Fibroblast of the conjunctiva (primary cell): ENCODE data around the gene LCA5.
"Not testable (repeated sequence)": the region's sequence is repeated elsewhere in the genome, so short reads cannot be mapped to it uniquely, and the experiment has no call there.

Experiments
- DNase-seq: peaks from one replicate; pipeline ENCODE4 v3.0.0-alpha.2; 2010; ENCODE audit warnings: low read depth

The LCA5 gene

GRCh38 chr6:79536954-79537747 is at the start of gene LCA5:
Gene LCA5 (minus strand): TSS chr6:79537430. CDS start chr6:79518894, 18,536 bp downstream.
- peak; percentile 93 for DNase-seq

DNA sequence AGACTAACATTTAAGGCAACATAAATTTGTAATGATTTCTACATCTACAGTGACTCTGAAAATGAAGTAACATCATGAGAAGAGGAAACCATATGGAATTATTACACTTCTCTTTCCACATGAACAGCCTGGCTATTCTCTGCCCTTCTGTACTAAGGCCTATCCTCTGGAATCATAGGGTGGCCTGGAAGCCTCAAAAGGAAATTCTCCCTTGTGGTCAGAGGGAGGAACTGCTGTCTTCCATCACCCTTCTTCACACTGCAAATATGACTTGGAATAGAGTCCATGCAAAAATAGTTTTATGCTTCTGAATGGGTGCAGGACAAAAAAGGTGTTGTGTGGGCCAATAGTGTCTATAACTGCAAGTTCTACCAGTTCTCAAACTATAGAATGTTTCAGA is 49.3 kb upstream of the LCA5 start:
- no peak for DNase-seq

DNA sequence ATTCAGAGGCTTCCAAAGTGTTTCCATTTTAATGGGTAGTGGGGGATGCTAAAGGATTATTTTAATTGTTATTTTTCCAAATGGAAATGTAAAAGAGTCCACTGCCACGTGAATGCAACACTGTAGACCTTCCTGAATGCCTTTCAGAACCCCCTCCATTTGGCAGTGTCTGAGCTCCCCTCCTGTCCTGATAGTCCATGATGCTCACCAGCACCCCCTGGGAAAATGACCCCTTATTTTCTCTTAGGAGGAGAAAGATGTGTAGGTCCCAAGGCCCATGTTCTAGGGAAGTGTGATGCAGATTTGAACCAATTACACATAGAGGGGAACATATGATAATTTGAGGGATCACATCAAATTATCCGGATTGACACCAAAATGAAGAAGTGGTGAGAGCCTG is 47.1 kb upstream of the LCA5 start:
- DNase-seq: no peak

DNA sequence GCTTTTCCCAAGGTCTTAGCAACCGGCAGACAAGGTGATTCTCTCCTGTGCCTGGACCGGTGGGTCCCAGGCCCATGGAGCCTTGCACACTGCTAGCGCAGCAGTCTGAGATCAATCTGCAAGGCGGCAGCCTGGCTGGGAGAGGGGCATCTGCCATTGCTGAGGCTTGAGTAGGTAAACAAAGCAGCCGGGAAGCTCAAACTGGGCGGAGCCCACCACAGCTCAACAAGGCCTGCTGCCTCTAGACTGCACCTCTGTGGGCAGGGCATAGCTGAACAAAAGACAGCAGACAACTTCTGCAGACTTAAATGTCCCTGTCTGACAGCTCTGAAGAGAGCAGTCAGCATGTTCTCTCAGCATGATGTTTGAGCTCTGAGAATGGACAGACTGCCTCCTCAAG is 40.7 kb upstream of the LCA5 start:
- not testable (repeated sequence) for DNase-seq

DNA sequence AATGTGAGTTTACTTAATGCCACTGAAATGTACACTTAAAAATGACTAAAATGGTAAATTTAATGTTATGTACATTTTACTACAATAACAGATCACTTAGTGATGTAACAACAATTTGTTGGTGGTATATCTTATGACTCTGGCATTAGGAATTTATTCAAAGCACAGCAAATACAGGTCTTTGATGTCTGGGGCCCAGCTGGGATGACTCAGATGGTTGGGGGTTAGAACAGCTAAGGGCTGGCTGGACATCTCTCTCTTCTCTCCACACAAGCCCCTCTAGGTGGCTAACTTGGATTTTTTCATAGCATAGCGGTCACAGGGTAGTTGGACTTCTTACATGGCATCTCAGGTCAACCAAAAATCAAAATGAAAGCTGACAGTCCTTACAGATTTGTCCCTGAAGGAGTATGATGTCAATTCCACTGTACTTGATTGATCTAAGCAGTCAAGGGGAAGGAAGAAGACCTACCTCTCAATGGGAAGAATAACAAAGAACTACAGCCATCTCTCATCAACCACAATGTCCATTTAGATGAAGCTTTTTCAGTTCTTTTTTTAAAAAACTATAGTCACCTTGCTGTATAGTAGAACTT is 37.5 kb upstream of the LCA5 start:
- DNase-seq: no peak

GRCh38 chr6:79574174-79574573 is 36.9 kb upstream of the LCA5 start:
- DNase-seq: no peak

DNA sequence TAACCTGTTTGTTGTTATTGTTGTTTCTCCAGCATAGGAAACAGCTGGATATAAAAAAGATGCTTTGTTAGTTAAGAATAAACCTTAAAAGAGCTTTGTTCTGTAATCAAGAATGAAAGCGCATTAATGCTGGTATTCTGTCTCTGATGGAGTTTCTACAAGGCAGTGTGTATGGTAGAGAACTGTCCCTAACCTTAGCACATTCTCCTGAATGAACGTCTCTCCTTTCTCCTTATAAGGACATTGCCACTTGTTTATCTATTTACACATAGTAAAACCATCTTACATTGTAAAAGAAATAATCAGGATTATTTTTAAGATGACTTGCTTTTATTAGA is 33.8 kb upstream of the LCA5 start:
- no peak for DNase-seq

- peak; percentile 26 for DNase-seq
Observed at GRCh38 chr6:79570129-79571029, 33.1 kb upstream of the LCA5 start.

DNA sequence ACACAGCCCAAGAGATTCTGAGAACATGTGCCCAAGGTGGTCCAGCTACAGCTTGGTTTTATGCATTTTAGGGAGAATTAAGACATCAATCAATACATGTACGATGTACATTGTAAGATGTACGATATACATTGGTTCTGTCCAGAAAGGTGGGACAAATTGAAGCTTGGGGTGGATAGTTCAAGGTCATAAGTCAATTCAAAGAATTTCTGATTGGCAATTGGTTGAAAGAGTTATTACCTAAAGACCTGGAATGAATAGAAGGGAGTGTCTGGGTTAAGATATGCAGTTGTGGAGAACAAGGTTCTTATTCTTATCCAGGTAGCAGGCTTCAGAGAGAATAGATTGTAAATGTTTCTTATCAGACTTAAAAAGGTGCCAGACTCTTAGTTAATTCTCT is 31.8 kb upstream of the LCA5 start:
- no peak for DNase-seq

- DNase-seq: no peak
Observed at GRCh38 chr6:79564636-79565035, 27.4 kb upstream of the LCA5 start.

GRCh38 chr6:79559706-79560105 is 22.5 kb upstream of the LCA5 start:
- DNase-seq: no peak

DNA sequence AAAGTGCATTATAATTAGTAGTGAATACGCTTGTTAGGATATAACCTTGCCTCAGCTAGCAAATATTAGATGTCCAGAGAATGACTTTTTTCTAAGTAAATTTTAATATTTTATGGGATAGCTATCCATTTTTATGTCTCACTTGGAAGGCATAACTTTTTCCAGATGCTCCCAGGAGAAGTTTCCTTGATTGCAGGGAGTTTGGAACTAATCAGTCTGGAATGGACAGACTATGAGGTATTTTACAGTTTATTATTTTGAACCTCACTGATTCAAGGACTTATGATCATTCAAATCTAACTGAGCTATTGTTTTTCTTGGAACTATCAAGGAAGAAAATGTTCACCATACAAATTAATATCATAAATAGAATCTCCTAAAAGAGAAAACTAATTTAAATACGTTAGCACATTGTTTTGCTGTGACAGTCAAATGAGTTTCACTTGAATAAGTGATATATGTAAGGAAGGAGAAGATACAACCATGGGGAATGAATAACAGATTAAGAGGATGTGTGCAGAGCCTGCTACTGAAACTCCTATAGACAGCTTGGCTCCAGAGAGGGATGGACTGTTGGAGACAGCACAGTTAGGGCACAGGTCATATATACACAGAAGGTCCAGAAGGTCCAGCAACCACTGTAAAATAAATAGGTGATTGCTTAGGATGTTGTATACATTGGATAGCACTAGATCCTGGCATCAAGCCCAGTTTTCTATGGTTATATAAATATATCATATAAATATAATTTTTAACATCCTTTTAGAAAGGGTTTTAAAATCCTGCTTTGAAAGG is 20.6 kb upstream of the LCA5 start:
- no peak for DNase-seq

DNA sequence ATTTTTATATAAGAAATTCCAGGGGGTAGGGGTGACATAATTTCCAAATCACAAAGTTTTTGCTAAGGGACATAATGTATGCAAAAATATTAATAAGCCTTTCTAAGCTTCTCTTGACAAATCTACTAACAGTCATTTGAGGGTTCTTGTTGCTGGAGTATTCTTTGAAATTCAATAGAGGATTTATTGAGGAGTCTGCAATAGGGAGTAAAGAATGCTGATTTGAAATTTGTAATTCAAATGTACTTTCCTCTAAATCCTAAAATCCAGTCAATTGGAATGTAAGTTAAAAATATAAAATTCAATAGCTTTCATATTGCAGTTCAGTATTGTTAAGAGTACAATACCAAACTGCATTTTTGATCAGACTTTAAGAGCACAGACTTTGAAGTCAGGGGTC is 17.1 kb upstream of the LCA5 start:
- no peak for DNase-seq

DNA sequence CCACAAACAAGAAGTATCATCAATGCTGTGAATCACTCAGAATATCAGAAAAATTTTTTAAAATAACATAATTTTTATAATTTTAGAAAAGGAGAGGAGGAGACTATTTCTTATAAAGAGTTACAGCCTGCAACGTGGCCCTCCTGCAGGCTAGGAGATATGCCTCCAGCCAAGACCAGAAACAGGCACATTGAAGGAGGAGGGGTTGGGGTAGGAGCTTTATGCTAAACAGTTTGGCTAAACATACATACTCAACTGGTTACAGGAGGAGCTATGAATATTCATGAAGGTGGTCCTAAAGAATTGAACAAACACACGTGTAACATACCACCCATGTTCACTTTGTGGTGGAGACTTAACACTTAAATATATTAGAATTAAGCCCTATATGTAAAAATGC is 14.2 kb upstream of the LCA5 start:
- DNase-seq: no peak

GRCh38 chr6:79548304-79548703 is 11.1 kb upstream of the LCA5 start:
- DNase-seq: no peak

DNA sequence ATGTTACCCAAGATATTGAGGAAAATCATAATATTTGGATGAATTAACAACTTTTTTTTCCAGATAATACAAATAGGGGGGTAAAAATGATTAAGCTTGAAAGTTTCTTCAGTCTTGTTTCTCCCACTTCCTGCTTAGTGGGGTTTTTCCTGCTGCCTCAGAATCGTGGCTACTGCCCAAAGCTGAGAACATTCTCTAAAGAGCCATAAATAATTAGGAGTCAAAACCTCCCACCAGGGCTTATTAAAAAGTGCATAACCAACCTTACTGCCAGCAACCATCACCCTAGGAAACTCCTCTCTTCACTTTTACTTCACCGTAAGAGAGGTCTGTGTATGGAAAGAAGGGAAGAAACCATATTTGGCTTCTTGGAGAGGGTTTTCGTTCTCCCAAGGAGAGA is 9.0 kb upstream of the LCA5 start:
- DNase-seq: no peak

- peak; percentile 97 for DNase-seq
Observed at GRCh38 chr6:79544939-79545450, 7.8 kb upstream of the LCA5 start.

- DNase-seq: no peak
Observed at GRCh38 chr6:79544299-79544927, 7.2 kb upstream of the LCA5 start.

- DNase-seq: no peak
Observed at GRCh38 chr6:79543886-79544285, 6.7 kb upstream of the LCA5 start.

GRCh38 chr6:79543411-79543810 is 6.2 kb upstream of the LCA5 start:
- no peak for DNase-seq
